ENCODE data around the gene WNT4. TPM values are rescaled to one million over a fixed set of nuclear protein-coding genes. Genes with fewer than 3 reads are reported as not detected.

WNT4 gene
- total RNA-seq, 1 donor = under 0.01 TPM

- H3K27me3 ChIP-seq (ENCODE audit: insufficient read depth, low read length) = no peaks in the 10 kb centered on the region
- H3K4me3 ChIP-seq (ENCODE audit: insufficient read depth, low read length) = no peak overlapping the region
- H4K20me1 ChIP-seq (ENCODE audit: insufficient read depth, low read length) = peaks cover 83% of the 10 kb centered on the region
- peaks cover 24% of the 10 kb centered on the region for H3K4me1 ChIP-seq (ENCODE audit: insufficient read depth, low read length)
- H3K4me2 ChIP-seq (ENCODE audit: insufficient read depth, low read length) = peak overlapping the region; percentile 28
- no peaks in the 10 kb centered on the region for H3K9me3 ChIP-seq (ENCODE audit: low read depth, low read length)
- peak; percentile 89 for DNase-seq (ENCODE audit: insufficient read length, low spot score, missing footprints)
- TF ChIP-seq CTCF (IDR thresholded peaks at IDR 0.05; ENCODE audit: extremely low read depth, low read depth, low read length) = no peak
- peaks cover 27% of the 10 kb centered on the region for H3K36me3 ChIP-seq (ENCODE audit: insufficient read depth, low read length)
- H3K79me2 ChIP-seq (ENCODE audit: insufficient read depth, low read length) = peaks cover 58% of the 10 kb centered on the region
- peak overlapping the region; percentile 32 for H3K27ac ChIP-seq (ENCODE audit: low read depth, low read length)
- H2AFZ ChIP-seq (ENCODE audit: low read length) = no peak overlapping the region
These were observed 28.5 kb downstream of the WNT4 start for GRCh38 chr1:22114083-22115012.

GRCh38 chr1:22112554-22112953, 30.3 kb downstream of the WNT4 start:
- no peak overlapping the region for H2AFZ ChIP-seq (ENCODE audit: low read length)
- no peaks in the 10 kb centered on the region for H3K27me3 ChIP-seq (ENCODE audit: insufficient read depth, low read length)
- no peak overlapping the region for H3K4me2 ChIP-seq (ENCODE audit: insufficient read depth, low read length)
- no peak overlapping the region for H3K27ac ChIP-seq (ENCODE audit: low read depth, low read length)
- H3K4me1 ChIP-seq (ENCODE audit: insufficient read depth, low read length) = peaks cover 24% of the 10 kb centered on the region
- peaks cover 79% of the 10 kb centered on the region for H4K20me1 ChIP-seq (ENCODE audit: insufficient read depth, low read length)
- TF ChIP-seq CTCF (IDR thresholded peaks at IDR 0.05; ENCODE audit: extremely low read depth, low read depth, low read length) = no peak
- H3K9me3 ChIP-seq (ENCODE audit: low read depth, low read length) = no peaks in the 10 kb centered on the region
- peaks cover 17% of the 10 kb centered on the region for H3K36me3 ChIP-seq (ENCODE audit: insufficient read depth, low read length)
- no peak overlapping the region for H3K4me3 ChIP-seq (ENCODE audit: insufficient read depth, low read length)
- peak; percentile 71 for DNase-seq (ENCODE audit: insufficient read length, low spot score, missing footprints)
- peaks cover 75% of the 10 kb centered on the region for H3K79me2 ChIP-seq (ENCODE audit: insufficient read depth, low read length)

- Histone ChIP-seq H3K4me3 (ENCODE audit: insufficient read depth, low read length) (no peak overlapping the region), H3K4me1 (ENCODE audit: insufficient read depth, low read length) (peaks cover 26% of the 10 kb centered on the region), H3K27me3 (ENCODE audit: insufficient read depth, low read length) (no peaks in the 10 kb centered on the region), H3K79me2 (ENCODE audit: insufficient read depth, low read length) (peaks cover 80% of the 10 kb centered on the region), H3K4me2 (ENCODE audit: insufficient read depth, low read length) (no peak overlapping the region), H3K27ac (ENCODE audit: low read depth, low read length) (no peak overlapping the region), H4K20me1 (ENCODE audit: insufficient read depth, low read length) (peaks cover 70% of the 10 kb centered on the region), H2AFZ (ENCODE audit: low read length) (no peak overlapping the region), H3K36me3 (ENCODE audit: insufficient read depth, low read length) (peaks cover 14% of the 10 kb centered on the region), H3K9me3 (ENCODE audit: low read depth, low read length) (no peaks in the 10 kb centered on the region)
- DNase-seq (ENCODE audit: insufficient read length, low spot score, missing footprints) = peak; percentile 95
- TF ChIP-seq CTCF (IDR thresholded peaks at IDR 0.05; ENCODE audit: extremely low read depth, low read depth, low read length) = no peak
These were observed 31.3 kb downstream of the WNT4 start for GRCh38 chr1:22111620-22112019.

- peak; percentile 50 for DNase-seq (ENCODE audit: insufficient read length, low spot score, missing footprints)
- no peak overlapping the region for H3K4me2 ChIP-seq (ENCODE audit: insufficient read depth, low read length)
- H3K9me3 ChIP-seq (ENCODE audit: low read depth, low read length) = no peaks in the 10 kb centered on the region
- no peak overlapping the region for H3K4me3 ChIP-seq (ENCODE audit: insufficient read depth, low read length)
- peaks cover 27% of the 10 kb centered on the region for H3K4me1 ChIP-seq (ENCODE audit: insufficient read depth, low read length)
- peaks cover 80% of the 10 kb centered on the region for H3K79me2 ChIP-seq (ENCODE audit: insufficient read depth, low read length)
- peaks cover 70% of the 10 kb centered on the region for H4K20me1 ChIP-seq (ENCODE audit: insufficient read depth, low read length)
- H3K27me3 ChIP-seq (ENCODE audit: insufficient read depth, low read length) = no peaks in the 10 kb centered on the region
- no peak overlapping the region for H3K27ac ChIP-seq (ENCODE audit: low read depth, low read length)
- H3K36me3 ChIP-seq (ENCODE audit: insufficient read depth, low read length) = peaks cover 14% of the 10 kb centered on the region
- H2AFZ ChIP-seq (ENCODE audit: low read length) = no peak overlapping the region
- no peak for TF ChIP-seq CTCF (IDR thresholded peaks at IDR 0.05; ENCODE audit: extremely low read depth, low read depth, low read length)
These were observed 31.8 kb downstream of the WNT4 start for GRCh38 chr1:22111115-22111514.

Data from osteoblast (primary cell).